ENCODE measurements around the gene PCSK5.

DNA sequence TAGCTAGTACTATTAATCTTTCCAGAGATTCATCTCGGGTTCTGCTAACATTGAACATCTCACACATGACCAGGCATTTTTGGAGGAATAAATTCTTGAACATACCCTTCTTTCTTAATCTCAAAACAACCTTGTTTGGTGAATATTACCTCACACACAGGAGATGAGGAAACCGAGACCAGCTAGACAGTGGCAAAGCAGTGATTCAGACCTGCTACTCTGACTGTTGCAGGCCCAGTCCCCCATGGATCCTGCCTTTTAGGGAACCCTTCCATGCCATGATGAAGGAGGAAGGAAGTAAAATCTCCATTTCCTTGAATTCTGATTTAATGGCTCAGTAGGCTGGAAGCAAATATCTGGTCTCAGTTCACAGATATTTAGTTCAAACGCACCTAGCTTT, 2.6 kb downstream of the PCSK5 start:
- TF ChIP-seq, protein P1, sequence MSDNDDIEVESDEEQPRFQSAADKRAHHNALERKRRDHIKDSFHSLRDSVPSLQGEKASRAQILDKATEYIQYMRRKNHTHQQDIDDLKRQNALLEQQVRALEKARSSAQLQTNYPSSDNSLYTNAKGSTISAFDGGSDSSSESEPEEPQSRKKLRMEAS (IDR thresholded peaks at IDR 0.05) = no peak
- TF ChIP-seq, protein P2, sequence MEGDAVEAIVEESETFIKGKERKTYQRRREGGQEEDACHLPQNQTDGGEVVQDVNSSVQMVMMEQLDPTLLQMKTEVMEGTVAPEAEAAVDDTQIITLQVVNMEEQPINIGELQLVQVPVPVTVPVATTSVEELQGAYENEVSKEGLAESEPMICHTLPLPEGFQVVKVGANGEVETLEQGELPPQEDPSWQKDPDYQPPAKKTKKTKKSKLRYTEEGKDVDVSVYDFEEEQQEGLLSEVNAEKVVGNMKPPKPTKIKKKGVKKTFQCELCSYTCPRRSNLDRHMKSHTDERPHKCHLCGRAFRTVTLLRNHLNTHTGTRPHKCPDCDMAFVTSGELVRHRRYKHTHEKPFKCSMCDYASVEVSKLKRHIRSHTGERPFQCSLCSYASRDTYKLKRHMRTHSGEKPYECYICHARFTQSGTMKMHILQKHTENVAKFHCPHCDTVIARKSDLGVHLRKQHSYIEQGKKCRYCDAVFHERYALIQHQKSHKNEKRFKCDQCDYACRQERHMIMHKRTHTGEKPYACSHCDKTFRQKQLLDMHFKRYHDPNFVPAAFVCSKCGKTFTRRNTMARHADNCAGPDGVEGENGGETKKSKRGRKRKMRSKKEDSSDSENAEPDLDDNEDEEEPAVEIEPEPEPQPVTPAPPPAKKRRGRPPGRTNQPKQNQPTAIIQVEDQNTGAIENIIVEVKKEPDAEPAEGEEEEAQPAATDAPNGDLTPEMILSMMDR (IDR thresholded peaks at IDR 0.05; ENCODE audit: low read depth, low read length, missing input control) = no peak
- TF ChIP-seq TAF1 (conservative IDR thresholded peaks at IDR 0.05) = no peak
